COR-L47 (cell line): ENCODE results near the gene PIGQ.

ENCODE experiments used
- DNase-seq: peaks from one replicate; lab custom pipeline; 2025; lab: John Stamatoyannopoulos, UW

PIGQ gene

GRCh38 chr16:569445-570254, at the start of gene PIGQ:
Gene PIGQ (plus strand): TSS chr16:569968. CDS start chr16:574075, 4,107 bp downstream.
- DNase-seq: peak; percentile 44

GRCh38 chr16:520847-521246, 48.9 kb upstream of the PIGQ start:
- no peak for DNase-seq

GRCh38 chr16:521381-522210, 48.2 kb upstream of the PIGQ start:
- DNase-seq: no peak

- DNase-seq: no peak
Observed at GRCh38 chr16:522320-523096, 47.3 kb upstream of the PIGQ start.

GRCh38 chr16:523097-523741, 46.5 kb upstream of the PIGQ start:
- DNase-seq: no peak

- DNase-seq: no peak
Observed at GRCh38 chr16:524274-525040, 45.3 kb upstream of the PIGQ start.

GRCh38 chr16:525123-525519, 44.6 kb upstream of the PIGQ start:
- no peak for DNase-seq

- DNase-seq: no peak
Observed at GRCh38 chr16:525520-526180, 44.1 kb upstream of the PIGQ start.

- DNase-seq: peak; percentile 29
Observed at GRCh38 chr16:526181-527014, 43.4 kb upstream of the PIGQ start.

- DNase-seq: peak; percentile 80
Observed at GRCh38 chr16:527015-527903, 42.5 kb upstream of the PIGQ start, which contains the start of gene CAPN15. Gene CAPN15 (plus strand): TSS chr16:527712. CDS start chr16:546839, 19,127 bp downstream.

- no peak for DNase-seq
Observed at GRCh38 chr16:528111-529011, 41.4 kb upstream of the PIGQ start.

- DNase-seq: no peak
Observed at GRCh38 chr16:529012-529575, 40.7 kb upstream of the PIGQ start.

- DNase-seq: no peak
Observed at GRCh38 chr16:530111-530817, 39.5 kb upstream of the PIGQ start.

GRCh38 chr16:531494-532125, 38.2 kb upstream of the PIGQ start:
- no peak for DNase-seq

- no peak for DNase-seq
Observed at GRCh38 chr16:533391-534123, 36.2 kb upstream of the PIGQ start.
